ENCODE results near the gene KIF26B.

KIF26B gene

GRCh38 chr1:245363461-245364200, 208.8 kb downstream of the KIF26B start:
- no peaks in the 10 kb centered on the region for H3K9me3 ChIP-seq (ENCODE audit: control extremely low read depth in 1 of 5, control insufficient read depth in 4 of 5, insufficient read depth in 2 of 5, low read depth in 1 of 5, low read length in 4 of 5)
- no peak for DNase-seq
- 93% methylated on average over 12 of the region's 15 CpGs for WGBS (ENCODE audit: insufficient coverage)
- H3K27me3 ChIP-seq (replicated peaks in 2 of 5; ENCODE audit: control insufficient read depth in 4 of 5, insufficient read depth in 5 of 5, low read length in 4 of 5), result no peaks in the 10 kb centered on the region
- POLR2A ChIA-PET, result no interaction called here
- H3K4me1 ChIP-seq (ENCODE audit: control extremely low read depth in 1 of 4, control insufficient read depth in 4 of 4, insufficient read depth in 4 of 4, low read length in 3 of 4), result no peaks in the 10 kb centered on the region
- no peak overlapping the region for H3K4me3 ChIP-seq (ENCODE audit: control insufficient read depth in 1 of 7, extremely low read depth in 1 of 7, insufficient read depth in 4 of 7, low read depth in 2 of 7, low read length in 6 of 7)
- H3K27ac ChIP-seq (ENCODE audit: insufficient read depth in 1 of 2, low read depth in 1 of 2, low read length in 2 of 2, poor library complexity in 1 of 2, severe bottlenecking in 2 of 2), result no peak overlapping the region
- H3K36me3 ChIP-seq (ENCODE audit: control insufficient read depth in 4 of 4, insufficient read depth in 4 of 4, low read length in 3 of 4), result no peaks in the 10 kb centered on the region
- CTCF ChIA-PET, result interaction anchor here (1.0 to 1.4 kb wide), 2 partner anchors 13 to 18 kb away, joined by 3 to 4 read pairs; no protein-coding TSS in a partner anchor

- CTCF ChIA-PET, result no interaction called here
- POLR2A ChIA-PET, result no interaction called here
- DNase-seq, result no peak
- Histone ChIP-seq H3K36me3 (ENCODE audit: control insufficient read depth in 4 of 4, insufficient read depth in 4 of 4, low read length in 3 of 4) (no peaks in the 10 kb centered on the region), H3K9me3 (ENCODE audit: control extremely low read depth in 1 of 5, control insufficient read depth in 4 of 5, insufficient read depth in 2 of 5, low read depth in 1 of 5, low read length in 4 of 5) (no peaks in the 10 kb centered on the region), H3K4me1 (ENCODE audit: control extremely low read depth in 1 of 4, control insufficient read depth in 4 of 4, insufficient read depth in 4 of 4, low read length in 3 of 4) (no peaks in the 10 kb centered on the region), H3K27me3 (replicated peaks in 2 of 5; ENCODE audit: control insufficient read depth in 4 of 5, insufficient read depth in 5 of 5, low read length in 4 of 5) (no peaks in the 10 kb centered on the region), H3K27ac (ENCODE audit: insufficient read depth in 1 of 2, low read depth in 1 of 2, low read length in 2 of 2, poor library complexity in 1 of 2, severe bottlenecking in 2 of 2) (no peak overlapping the region), H3K4me3 (ENCODE audit: control insufficient read depth in 1 of 7, extremely low read depth in 1 of 7, insufficient read depth in 4 of 7, low read depth in 2 of 7, low read length in 6 of 7) (no peak overlapping the region)
- WGBS (ENCODE audit: insufficient coverage), result 98% methylated on average over 16 of the region's 21 CpGs
Observed at GRCh38 chr1:245365095-245366020, 210.6 kb downstream of the KIF26B start.

- ChIA-PET POLR2A (no interaction called here), CTCF (no interaction called here)
- 98% methylated on average over 18 of the region's 19 CpGs for WGBS (ENCODE audit: insufficient coverage)
Observed at GRCh38 chr1:245366886-245367285, 212.1 kb downstream of the KIF26B start.

GRCh38 chr1:245370175-245370825, 215.5 kb downstream of the KIF26B start:
- no peak for DNase-seq
- Histone ChIP-seq H3K27ac (ENCODE audit: insufficient read depth in 1 of 2, low read depth in 1 of 2, low read length in 2 of 2, poor library complexity in 1 of 2, severe bottlenecking in 2 of 2) (no peak overlapping the region), H3K9me3 (ENCODE audit: control extremely low read depth in 1 of 5, control insufficient read depth in 4 of 5, insufficient read depth in 2 of 5, low read depth in 1 of 5, low read length in 4 of 5) (no peaks in the 10 kb centered on the region), H3K4me3 (ENCODE audit: control insufficient read depth in 1 of 7, extremely low read depth in 1 of 7, insufficient read depth in 4 of 7, low read depth in 2 of 7, low read length in 6 of 7) (no peak overlapping the region), H3K36me3 (ENCODE audit: control insufficient read depth in 4 of 4, insufficient read depth in 4 of 4, low read length in 3 of 4) (no peaks in the 10 kb centered on the region), H3K27me3 (replicated peaks in 2 of 5; ENCODE audit: control insufficient read depth in 4 of 5, insufficient read depth in 5 of 5, low read length in 4 of 5) (no peaks in the 10 kb centered on the region), H3K4me1 (ENCODE audit: control extremely low read depth in 1 of 4, control insufficient read depth in 4 of 4, insufficient read depth in 4 of 4, low read length in 3 of 4) (no peaks in the 10 kb centered on the region)
- ChIA-PET POLR2A (no interaction called here), CTCF (no interaction called here)
- WGBS (ENCODE audit: insufficient coverage), result 96% methylated on average over 9 of the region's 15 CpGs

More at GRCh38 chr1:245366886-245367285, 212.1 kb downstream of the KIF26B start:
- DNase-seq, result no peak
- Histone ChIP-seq H3K4me3 (ENCODE audit: control insufficient read depth in 1 of 7, extremely low read depth in 1 of 7, insufficient read depth in 4 of 7, low read depth in 2 of 7, low read length in 6 of 7) (no peak overlapping the region), H3K36me3 (ENCODE audit: control insufficient read depth in 4 of 4, insufficient read depth in 4 of 4, low read length in 3 of 4) (no peaks in the 10 kb centered on the region), H3K27ac (ENCODE audit: insufficient read depth in 1 of 2, low read depth in 1 of 2, low read length in 2 of 2, poor library complexity in 1 of 2, severe bottlenecking in 2 of 2) (no peak overlapping the region), H3K9me3 (ENCODE audit: control extremely low read depth in 1 of 5, control insufficient read depth in 4 of 5, insufficient read depth in 2 of 5, low read depth in 1 of 5, low read length in 4 of 5) (no peaks in the 10 kb centered on the region), H3K4me1 (ENCODE audit: control extremely low read depth in 1 of 4, control insufficient read depth in 4 of 4, insufficient read depth in 4 of 4, low read length in 3 of 4) (no peaks in the 10 kb centered on the region), H3K27me3 (replicated peaks in 2 of 5; ENCODE audit: control insufficient read depth in 4 of 5, insufficient read depth in 5 of 5, low read length in 4 of 5) (no peaks in the 10 kb centered on the region)

- no peak for DNase-seq
- no peaks in the 10 kb centered on the region for H3K9me3 ChIP-seq (ENCODE audit: control extremely low read depth in 1 of 5, control insufficient read depth in 4 of 5, insufficient read depth in 2 of 5, low read depth in 1 of 5, low read length in 4 of 5)
- POLR2A ChIA-PET, result no interaction called here
- no peaks in the 10 kb centered on the region for H3K4me1 ChIP-seq (ENCODE audit: control extremely low read depth in 1 of 4, control insufficient read depth in 4 of 4, insufficient read depth in 4 of 4, low read length in 3 of 4)
- no peak overlapping the region for H3K27ac ChIP-seq (ENCODE audit: insufficient read depth in 1 of 2, low read depth in 1 of 2, low read length in 2 of 2, poor library complexity in 1 of 2, severe bottlenecking in 2 of 2)
- WGBS (ENCODE audit: insufficient coverage), result 88% methylated on average over 17 of the region's 18 CpGs
- no peak overlapping the region for H3K4me3 ChIP-seq (ENCODE audit: control insufficient read depth in 1 of 7, extremely low read depth in 1 of 7, insufficient read depth in 4 of 7, low read depth in 2 of 7, low read length in 6 of 7)
- no peaks in the 10 kb centered on the region for H3K27me3 ChIP-seq (replicated peaks in 2 of 5; ENCODE audit: control insufficient read depth in 4 of 5, insufficient read depth in 5 of 5, low read length in 4 of 5)
- CTCF ChIA-PET, result no interaction called here
- H3K36me3 ChIP-seq (ENCODE audit: control insufficient read depth in 4 of 4, insufficient read depth in 4 of 4, low read length in 3 of 4), result no peaks in the 10 kb centered on the region
Observed at GRCh38 chr1:245370905-245371581, 216.3 kb downstream of the KIF26B start.

- WGBS (ENCODE audit: insufficient coverage), result 95% methylated on average over 4 of the region's 4 CpGs
- no peaks in the 10 kb centered on the region for H3K4me1 ChIP-seq (ENCODE audit: control extremely low read depth in 1 of 4, control insufficient read depth in 4 of 4, insufficient read depth in 4 of 4, low read length in 3 of 4)
- CTCF ChIA-PET, result interaction anchor here (0.8 to 1.2 kb wide), 3 partner anchors 8 to 216 kb away, joined by 3 to 4 read pairs (median 3); no protein-coding TSS in a partner anchor
Observed at GRCh38 chr1:245373131-245373530, 218.3 kb downstream of the KIF26B start.

More at GRCh38 chr1:245373131-245373530, 218.3 kb downstream of the KIF26B start:
- Histone ChIP-seq H3K27ac (ENCODE audit: insufficient read depth in 1 of 2, low read depth in 1 of 2, low read length in 2 of 2, poor library complexity in 1 of 2, severe bottlenecking in 2 of 2) (no peak overlapping the region), H3K4me3 (ENCODE audit: control insufficient read depth in 1 of 7, extremely low read depth in 1 of 7, insufficient read depth in 4 of 7, low read depth in 2 of 7, low read length in 6 of 7) (no peak overlapping the region), H3K36me3 (ENCODE audit: control insufficient read depth in 4 of 4, insufficient read depth in 4 of 4, low read length in 3 of 4) (no peaks in the 10 kb centered on the region), H3K9me3 (ENCODE audit: control extremely low read depth in 1 of 5, control insufficient read depth in 4 of 5, insufficient read depth in 2 of 5, low read depth in 1 of 5, low read length in 4 of 5) (no peaks in the 10 kb centered on the region), H3K27me3 (replicated peaks in 2 of 5; ENCODE audit: control insufficient read depth in 4 of 5, insufficient read depth in 5 of 5, low read length in 4 of 5) (no peaks in the 10 kb centered on the region)
- POLR2A ChIA-PET, result no interaction called here
- no peak for DNase-seq

All from common myeloid progenitor, CD34-positive (primary cell).